ENCODE measurements around the gene SNRK.

GRCh38 chr3:43266995-43267394 is 19.3 kb upstream of the SNRK start:
- TF ChIP-seq CTCF (IDR thresholded peaks at IDR 0.05): no peak
- TF ChIP-seq POLR2A (IDR thresholded peaks at IDR 0.05): no peak

Measured in heart left ventricle (tissue), 13 donors.